ENCODE results near the gene PTER. TPM values are rescaled to one million over a fixed set of nuclear protein-coding genes. Genes with fewer than 3 reads are reported as not detected.

The PTER gene
- total and polyA plus RNA-seq, 9 of the 15 experiments (the other 6 are each of a cell fraction or from before 2014, with no cell fraction given), result 15.5 to 42.1 (median 28.6) TPM

- TF ChIP-seq MGA (IDR thresholded peaks at IDR 0.05) (peak; percentile 88), MYC (IDR thresholded peaks at IDR 0.05; ENCODE audit: low read depth, low read length) (peak; percentile 62), MYC (CRISPR knock-in tag; IDR thresholded peaks at IDR 0.05; ENCODE audit: borderline replicate concordance, low read depth) (no peak; the same call in 1 of the 2 replicates), USF1 (CRISPR knock-in tag; IDR thresholded peaks at IDR 0.05) (peak; percentile 39), SMARCC2 (IDR thresholded peaks at IDR 0.05; ENCODE audit: low read depth) (no peak), ZZZ3 (IDR thresholded peaks at IDR 0.05) (no peak), TRIM25 (IDR thresholded peaks at IDR 0.05; ENCODE audit: borderline replicate concordance) (no peak), MEIS2 (IDR thresholded peaks at IDR 0.05; ENCODE audit: partially characterized antibody) (peak; percentile 13), VEZF1 (CRISPR knock-in tag; IDR thresholded peaks at IDR 0.05) (peak; percentile 25; the same call in 1 of the 2 replicates), HMGN3 (IDR thresholded peaks at IDR 0.05; ENCODE audit: borderline replicate concordance, extremely low read depth, insufficient read length, low read depth, low read length) (peak; percentile 76)
These were observed at the start of gene PTER (continued) for GRCh38 chr10:16436758-16437539.

All from K562 (cell line).